Retina (tissue), 1 donor: ENCODE data around the gene FOLR3.
A peak's percentile ranks its signal among the peaks of the same experiment; 100 is the strongest.
"Not testable (repeated sequence)": the region's sequence is repeated elsewhere in the genome, so short reads cannot be mapped to it uniquely, and the experiment has no call there.

ENCODE experiments used
- DNase-seq: peaks from one replicate; pipeline ENCODE4 v3.0.0-alpha.2; 2016

The FOLR3 gene

DNA sequence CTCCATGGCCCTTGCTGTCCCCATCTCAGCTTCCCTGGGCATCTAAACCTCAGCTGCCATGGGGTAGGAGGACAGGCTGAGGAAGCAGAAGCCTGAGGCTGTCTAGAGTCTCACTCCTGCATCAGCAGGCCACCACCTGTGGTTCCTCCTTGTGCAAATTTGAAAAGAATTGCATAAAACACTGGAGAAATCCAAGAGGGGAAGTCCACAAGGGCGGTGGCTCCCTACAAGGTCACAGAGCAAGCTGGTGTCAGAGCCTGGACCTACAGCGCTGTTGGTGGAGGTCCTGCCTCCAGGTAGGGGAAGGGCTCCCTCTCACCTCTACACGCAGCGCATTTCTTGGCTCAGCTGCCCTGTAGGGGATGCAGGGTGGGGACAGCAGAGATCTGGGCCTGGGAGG, at the start of gene FOLR3:
FOLR3 (plus strand) TSS at position 253 of the 400 bp plus-strand sequence. CDS start 228 bp downstream, outside the sequence.
- DNase-seq: not testable (repeated sequence)

DNA sequence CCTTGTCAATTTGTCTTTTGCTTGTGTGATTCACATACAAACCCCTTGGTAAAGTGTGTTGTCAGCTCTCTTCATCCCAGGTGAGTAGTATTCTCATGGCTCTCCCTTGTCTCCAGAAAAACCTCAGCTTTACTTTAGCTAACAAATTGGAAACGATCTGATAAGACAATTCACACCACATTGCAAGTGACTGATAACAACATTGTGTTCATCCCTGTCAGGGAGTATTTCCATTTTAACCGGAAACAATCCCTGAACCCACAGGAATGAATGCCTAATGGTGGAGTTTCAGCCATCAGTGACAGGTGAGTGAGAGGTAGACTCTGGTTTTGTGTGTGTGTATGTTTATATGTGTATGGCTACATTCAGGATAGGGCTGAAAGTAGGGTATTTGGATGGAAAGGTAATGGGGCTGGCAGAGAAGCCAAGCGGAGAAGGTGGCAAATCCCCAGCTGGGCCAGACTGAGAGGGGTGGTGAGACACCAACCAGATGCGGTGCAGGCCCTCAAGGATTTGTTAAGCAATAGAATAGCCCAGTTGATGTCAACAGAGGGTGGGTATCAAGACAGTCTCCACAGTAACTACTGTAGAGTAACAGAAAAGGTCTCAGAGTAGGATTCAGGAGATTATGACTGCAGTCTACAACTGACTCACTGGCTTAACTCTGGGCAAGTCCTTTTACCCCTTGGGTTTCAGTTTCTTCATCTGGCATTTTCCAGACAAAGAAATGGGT, 47.3 kb upstream of the FOLR3 start:
- DNase-seq: no peak

DNA sequence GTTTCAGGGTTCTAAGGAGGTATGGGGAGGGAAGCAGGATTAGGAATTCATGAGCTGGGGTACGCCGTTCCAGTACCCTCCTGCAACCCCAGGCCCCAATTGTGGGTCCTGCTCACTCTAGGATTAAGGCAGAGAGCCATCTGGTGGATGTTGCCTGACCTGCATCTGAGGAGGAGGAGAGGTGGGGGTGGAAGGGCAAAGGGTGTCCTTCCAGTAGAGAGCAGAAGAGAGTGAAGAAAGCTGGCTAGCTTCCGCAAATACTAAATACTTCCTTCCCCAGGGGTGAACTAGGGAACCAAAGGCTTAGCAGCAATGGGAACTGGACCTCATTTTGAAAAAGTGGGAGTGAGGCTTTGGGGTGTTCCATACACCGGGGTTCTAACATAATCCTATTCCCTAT, 44.2 kb upstream of the FOLR3 start:
- peak; percentile 64 for DNase-seq

DNA sequence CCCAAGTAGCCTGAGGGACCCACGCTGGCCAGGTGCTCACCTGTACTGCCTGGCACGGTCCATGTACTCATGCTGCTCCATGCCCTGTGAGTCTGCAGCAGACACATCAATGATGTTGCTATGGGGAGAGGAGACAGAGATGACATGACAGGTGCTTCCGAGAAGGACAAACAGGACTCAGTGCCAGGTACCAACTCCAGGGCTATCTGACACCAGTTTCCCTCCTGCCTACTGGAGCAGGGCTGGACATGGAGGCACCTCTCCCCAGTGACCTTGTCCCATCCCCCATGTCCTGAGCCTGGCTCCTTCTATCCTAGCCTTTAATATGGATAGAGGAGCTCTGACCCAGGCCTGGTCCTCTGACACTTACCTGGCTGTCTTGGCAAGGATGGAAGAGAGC, 36.8 kb upstream of the FOLR3 start:
- DNase-seq: no peak

DNA sequence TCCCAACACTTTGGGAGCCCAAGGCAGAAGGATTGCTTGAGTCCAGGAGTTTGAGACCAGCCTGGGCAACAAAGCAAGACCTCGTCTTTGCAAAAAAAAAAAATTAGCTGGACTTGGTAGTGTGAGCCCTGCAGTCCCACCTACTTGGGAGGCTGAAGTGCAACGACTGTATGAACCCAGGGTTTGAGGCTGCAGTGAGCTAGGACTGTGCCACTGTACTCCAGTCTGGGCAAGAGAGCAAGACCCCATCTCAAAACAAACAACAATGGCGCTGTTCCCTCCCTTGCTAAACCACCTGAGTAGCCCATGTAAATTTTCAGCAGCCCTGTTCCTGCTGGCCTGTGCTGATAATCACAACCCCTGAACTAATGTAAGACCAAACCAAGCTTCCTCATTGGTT, 35.5 kb upstream of the FOLR3 start:
- no peak for DNase-seq

DNA sequence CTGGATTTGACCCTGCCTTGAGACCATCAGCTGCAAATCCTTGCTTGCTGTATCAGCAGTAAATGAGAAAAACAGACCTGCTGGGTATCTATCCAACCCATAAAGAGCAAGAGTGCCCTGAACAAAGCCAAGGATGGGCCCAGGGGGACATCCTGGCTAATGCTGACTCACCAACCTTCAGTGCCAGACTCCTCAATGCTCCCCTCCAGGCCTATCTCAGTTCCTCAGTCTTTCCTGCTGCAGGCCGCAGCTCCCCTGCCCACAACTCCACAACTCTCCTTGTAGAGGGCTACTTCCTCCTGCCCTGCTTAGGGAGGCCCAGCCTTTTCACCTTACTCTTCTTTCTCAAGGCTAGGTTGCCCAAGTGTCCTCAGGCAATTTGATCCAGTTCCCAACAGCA, 35.1 kb upstream of the FOLR3 start:
- no peak for DNase-seq

DNA sequence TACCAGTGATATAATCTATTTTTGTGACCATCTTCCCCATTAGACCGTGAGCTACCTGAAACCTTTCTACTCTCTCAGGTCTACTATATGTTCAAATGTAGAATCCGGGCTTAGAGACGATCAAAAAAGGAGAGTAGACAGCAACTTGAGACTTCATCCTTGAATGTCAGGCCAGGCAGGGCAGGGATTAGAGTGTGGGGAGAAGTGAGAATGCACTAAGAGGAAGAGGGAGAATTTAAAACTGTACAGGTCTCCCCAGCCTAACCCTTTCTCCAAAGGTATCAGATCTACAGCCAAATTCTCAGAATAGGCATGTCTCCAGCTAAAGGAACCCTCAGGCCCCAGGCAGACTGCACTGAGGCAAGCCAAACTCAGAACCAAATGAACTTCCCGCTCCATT, 33.4 kb upstream of the FOLR3 start:
- no peak for DNase-seq

DNA sequence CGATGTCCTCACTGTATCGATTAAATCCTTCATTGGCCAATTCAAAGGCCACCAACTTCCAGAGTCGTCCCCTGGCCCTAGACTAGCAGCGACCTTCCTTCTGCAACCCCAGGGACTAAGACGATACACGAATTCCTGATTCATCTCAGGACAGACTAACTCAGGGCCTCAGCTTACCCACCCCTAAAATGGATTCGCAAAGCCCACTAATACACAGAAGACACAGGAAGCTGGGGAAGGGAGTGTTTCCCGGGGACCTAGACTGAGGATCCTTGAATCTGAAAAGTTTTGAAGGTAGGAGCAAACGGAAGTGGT, 32.9 kb upstream of the FOLR3 start:
- DNase-seq: no peak

DNA sequence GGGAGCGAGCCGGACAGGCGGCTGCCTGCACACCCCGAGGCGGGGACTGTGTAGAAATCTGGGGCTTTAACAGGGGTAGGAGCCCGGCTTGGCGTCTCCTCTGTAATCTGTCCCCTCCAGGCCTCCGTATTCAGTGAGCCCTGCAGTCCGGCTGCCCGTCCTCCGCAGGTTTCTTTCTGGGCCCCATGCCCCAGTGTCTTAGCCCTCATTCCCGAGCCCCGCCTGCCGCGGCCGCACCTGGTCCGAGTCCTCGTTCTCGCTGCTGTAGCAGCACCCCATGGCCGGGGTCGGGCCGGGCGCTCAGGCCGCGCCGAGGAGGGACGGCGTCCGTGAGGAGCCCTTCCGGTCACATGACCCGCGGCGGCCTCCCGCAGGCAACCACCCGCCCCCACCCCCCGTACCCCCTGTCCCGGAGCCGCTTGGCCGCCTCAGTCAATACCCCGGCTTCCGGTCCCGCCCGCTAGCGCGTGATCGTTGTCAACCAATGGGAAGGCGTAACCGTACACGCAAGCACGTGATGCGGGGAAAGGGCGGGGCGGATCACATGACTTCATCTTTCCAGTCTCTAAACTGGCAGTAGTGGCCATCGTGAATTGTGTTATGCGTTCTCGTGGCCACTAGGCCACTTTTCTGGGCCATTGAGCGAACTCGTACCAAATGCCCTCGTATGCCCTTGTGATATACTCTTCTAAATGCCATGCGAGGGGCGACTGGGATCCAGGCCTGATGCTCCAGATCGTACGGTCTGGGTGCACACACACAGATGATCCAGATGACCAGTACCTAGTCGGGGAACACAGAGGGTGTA, 32.4 kb upstream of the FOLR3 start, which contains the start of gene LAMTOR1:
LAMTOR1 (minus strand) TSS at position 352 of the 808 bp plus-strand sequence; CDS start at position 279, 73 bp downstream.
- peak; percentile 96 for DNase-seq

DNA sequence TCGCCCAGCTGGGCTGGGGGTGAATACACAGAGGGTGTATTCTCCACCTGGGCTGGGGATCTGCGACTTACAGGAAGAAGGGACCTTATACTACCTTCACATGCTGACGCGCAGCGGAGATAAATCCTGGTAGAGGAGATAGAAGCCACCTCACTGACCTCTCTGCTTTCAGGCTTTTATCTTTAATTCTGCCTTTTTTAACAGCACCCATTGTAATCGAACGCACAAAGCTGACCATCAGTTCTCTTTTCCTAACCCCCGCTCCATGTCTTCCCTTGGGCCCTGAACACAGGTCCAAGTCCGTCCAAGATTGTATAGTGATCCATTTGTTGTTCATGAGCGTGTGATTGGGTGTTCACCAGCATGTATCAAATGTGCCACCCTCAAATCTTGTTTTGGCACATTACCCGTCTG, 31.8 kb upstream of the FOLR3 start:
- DNase-seq: no peak

DNA sequence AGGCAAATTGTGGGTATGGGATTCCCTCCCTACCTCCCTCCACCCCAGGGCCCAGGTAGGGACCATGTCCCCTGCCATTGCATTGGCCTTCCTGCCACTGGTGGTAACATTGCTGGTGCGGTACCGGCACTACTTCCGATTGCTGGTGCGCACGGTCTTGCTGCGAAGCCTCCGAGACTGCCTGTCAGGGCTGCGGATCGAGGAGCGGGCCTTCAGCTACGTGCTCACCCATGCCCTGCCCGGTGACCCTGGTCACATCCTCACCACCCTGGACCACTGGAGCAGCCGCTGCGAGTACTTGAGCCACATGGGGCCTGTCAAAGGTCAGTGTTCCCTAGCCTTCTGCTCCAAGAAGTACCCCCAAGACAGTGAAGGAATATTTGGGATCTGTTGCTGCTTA, 29.6 kb upstream of the FOLR3 start, which contains the start of gene TOMT:
TOMT (plus strand) TSS at position 37 of the 400 bp plus-strand sequence; CDS start at position 65, 28 bp downstream.
- no peak for DNase-seq

DNA sequence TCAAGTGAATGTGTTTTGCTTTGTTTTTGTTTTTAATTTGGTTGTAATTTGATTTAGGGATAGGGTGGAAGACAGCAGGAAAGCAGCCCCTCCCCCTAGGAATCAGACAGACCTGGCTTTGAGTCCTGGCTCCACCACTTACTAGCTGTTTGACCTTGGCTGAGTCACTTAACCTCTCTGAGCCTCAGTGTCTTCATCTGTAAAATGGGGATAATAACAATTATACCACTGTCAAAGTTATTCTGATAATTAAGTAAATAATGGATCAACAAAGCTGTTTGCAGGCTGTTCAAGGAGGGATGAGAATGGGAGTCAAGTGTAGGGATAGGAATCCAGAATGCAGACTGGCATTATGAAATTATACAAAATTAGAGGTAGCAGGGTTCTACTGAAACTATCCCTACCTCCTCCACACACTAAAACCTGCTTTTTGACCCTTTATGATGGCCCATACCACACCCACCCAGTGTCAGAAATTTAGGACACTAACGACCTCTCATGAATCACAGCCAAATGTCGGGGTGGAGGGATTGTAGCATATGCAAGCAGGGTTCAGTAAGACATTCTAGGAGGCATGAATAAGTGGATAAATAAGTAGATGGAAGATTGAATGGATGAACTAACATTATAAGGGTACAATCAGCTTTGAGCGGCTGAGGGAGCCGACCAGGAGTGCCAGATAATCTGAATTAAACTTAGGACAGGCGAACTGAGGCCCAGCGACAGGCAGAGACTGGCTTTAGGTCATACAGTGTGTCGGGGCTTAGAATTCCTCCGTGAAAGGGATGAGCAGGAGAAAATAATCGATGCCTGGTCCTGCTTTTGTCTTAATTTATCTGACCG, 24.0 kb upstream of the FOLR3 start:
- DNase-seq: peak; percentile 4

DNA sequence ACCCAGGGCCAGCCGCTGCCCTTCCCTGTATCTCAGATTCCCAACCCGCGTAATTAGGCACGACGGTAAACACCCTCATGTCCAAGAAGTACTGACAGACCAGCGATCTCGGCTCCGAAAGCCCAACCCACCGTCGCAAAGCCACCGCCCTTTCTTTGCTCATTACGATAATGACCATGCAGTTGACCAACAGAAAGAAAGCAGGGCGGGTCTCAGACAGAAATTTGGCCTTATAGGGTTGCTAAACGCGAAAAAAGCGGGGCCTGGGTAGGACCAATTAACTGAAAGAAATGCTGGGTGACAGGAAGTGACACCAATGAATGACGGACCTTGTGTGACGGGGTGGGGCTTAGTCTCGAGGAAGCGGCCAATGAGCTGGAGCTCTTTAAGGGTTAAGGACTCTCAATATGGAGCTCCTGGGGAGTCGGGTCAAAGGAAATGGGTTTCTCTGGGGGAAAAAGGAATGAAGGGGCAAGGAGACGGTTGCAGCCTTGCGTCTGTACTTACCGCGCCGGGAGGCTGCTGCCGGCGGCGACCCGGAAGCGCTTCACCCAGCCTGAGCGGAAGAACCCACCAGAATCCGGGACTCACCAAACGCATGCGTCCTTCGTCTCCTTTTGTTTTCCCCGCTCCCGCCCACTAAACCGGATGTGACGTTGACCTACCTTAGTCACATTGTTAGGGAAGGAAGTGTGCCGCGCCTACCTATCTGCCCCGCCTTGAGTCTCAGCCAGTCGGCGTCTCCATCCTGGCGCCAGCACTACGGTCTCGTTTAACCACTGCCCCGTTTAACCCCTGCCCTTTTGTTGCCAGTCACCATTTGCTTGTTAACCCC, 23.2 kb upstream of the FOLR3 start, which contains the start of gene ANAPC15:
ANAPC15 (minus strand) TSS at position 553 of the 835 bp plus-strand sequence. CDS start 1,419 bp downstream, outside the sequence.
- DNase-seq: peak; percentile 100

DNA sequence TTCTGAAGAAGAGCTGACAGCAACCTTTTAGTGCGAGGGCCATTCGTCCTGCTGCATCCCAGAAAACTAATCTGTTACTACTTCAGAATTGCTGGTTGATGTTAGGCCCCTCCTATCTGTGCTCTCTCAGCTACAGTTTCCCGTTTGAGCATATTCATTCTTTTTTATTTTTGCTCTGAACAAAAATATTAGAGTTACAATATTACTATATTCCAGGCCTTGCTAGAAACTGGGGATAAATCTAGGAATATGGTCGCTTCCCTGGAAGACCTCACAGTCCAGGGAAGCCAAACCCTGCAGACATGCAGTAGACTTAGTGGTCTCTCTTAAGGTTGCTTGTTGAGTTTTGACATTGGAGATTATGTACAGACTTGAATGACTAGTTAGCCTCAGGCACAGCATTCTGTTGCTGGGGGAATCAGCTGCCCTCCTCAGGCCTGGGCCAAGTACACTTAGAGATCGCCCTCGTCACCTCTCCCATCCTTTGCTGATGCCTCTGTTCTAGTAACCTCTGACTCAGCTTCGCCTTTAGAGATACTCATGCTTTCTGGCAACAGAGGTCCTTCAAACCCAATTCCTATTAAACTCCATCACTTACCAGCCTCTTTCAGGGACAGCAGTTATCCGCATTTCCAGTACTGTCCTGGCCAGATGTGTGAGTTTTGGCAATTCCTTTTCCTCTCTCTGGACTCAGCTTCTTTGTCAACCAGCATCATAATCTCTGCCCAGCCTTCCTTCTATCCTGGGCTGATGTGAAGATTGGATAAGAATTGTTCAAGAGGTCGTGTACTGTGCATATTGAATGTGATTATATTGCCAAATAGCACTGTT, 22.3 kb upstream of the FOLR3 start:
- DNase-seq: no peak

DNA sequence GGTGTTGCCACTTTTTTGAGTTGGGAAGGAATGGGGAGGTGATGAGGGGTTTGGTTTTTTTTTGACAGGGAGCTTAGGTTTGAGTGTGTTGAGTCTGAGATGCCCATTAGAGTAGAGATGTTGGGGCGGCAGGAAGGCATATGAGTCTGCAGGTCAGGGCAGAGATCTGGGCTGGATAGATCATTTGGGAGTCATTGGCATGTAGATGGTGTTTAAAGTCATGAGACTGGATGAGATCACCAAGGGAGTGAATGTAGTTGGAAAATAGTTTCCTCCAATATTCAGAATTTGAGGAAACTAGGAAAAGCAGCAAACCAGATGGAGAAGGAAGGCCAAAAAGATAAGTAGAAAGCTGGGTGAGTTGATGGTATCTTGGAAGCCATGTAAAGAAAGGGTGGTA, 21.0 kb upstream of the FOLR3 start:
- no peak for DNase-seq

DNA sequence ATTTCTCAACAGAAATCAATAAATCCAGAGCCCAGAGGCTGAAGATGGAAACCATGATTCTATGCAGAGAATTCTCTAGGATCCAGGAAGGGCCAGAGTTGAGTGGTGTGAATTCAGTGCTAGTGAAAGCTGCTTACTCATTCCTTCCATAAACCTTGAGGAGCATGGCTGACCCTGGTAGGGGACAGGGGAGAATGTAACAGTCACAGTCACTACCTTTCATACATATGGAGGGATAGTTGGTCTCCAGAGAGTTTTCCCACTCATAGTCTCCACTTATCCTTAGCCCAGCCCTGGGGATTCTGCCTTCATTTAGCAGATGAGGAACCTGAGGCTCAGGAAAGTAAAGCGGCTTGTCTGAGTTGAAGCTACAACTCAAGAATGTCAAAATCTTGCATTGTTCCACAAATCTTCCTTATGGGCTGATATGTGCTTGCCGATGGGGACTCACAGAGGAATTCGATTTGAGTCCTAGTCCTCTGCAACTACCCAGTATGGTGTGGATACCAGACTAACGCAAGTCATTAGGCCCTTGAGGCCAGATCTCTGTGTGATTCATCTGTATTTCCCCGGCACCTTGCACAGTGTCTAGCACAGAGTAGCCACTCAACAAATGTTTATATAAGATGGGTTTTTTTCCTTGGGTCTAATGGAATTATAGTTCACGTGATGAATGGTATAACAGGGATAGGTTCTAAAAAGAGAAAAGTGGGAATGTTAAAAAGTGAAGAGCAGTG, 19.3 kb upstream of the FOLR3 start:
- DNase-seq: no peak

DNA sequence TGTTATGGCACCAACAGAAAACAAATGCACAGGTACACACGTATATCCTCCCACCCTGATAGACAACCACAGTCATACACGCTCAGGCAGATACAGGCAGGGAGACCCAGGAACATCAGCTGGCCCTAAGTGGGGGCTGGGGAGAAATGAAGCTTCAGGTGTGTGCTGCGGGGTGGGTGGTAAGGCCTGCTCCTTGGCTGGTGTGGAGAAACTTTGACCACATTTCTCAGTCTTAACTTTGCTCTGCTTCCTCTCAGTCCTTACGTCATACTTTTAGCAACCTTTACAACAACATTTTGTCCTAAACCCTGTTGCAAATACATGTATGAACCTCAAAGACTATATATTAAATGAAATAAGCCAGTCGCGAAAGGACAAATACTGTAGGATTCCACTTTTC, 16.3 kb upstream of the FOLR3 start:
- no peak for DNase-seq

DNA sequence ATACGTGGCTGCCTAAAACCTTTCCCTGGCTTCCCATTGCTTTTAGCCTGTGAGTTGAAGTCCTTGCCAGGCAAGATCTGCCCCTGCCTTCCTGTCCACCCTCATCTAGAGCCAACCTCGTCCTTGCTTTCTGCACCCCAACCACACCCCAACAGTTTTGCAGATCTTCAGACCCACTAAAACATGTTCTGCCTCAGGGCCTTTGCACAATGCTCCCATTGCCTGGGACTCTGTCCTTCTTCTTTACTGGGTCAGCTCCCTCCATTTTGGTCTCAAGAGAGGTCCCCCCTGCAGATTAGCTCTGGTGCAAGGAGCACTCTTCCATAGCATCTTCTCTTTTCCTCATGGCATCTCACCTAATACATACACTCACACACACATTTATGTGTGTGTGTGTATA, 14.6 kb upstream of the FOLR3 start:
- no peak for DNase-seq

DNA sequence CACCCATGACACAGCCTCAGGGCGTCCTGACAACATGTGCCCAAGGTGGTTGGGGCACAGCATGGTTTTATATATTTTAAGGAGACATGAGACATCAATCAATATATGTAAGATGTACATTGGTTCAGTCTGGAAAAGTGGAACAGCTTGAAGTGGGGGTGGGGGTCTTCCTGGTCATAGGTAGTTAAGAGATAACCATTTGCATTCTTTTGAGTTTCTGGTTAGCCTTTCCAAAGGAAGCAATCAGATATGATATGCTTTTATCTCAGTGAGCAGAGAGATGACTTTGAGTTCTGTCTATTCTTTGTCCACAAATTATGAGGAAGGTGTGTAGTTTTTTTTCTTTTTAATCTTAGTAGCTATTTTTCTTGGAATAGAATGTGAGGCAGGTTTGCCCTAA, 12.9 kb upstream of the FOLR3 start:
- no peak for DNase-seq

DNA sequence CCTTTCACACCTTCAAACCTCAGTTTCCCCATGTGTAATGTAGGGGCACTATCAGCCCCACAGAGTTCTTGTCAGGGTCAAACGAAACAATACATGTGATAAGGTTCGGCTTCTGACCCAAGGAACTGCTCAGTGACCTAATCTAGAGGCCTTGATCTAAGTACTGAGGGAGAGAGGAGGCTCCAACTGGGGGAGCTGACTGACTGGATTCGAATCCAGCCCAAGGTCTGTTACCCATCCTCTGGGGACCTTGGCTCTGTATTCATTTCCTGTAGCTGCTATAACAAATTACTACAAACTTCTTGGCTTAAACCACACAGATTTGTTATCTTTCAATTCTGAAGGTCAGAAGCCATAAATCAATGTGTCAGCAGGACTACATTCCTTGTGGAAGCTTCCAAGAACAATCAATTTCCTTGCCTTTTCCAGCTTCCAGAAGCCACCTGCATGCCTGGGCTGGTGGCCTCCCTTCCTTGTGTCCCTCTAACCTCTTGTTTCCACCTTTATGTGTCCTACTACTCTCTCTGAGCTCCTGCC, 12.3 kb upstream of the FOLR3 start:
- no peak for DNase-seq
